ENCODE measurements around the gene JMJD6. TPM values are rescaled to one million over a fixed set of nuclear protein-coding genes. Genes with fewer than 3 reads are reported as not detected.
"Not testable (repeated sequence)": the region's sequence is repeated elsewhere in the genome, so short reads cannot be mapped to it uniquely, and the experiment has no call there.

Gene JMJD6
- total RNA-seq, 1 experiment from 2014 or later: 47.6 TPM

GRCh38 chr17:76725580-76726230 lies 701 bp downstream of the JMJD6 start:
- ChIA-PET POLR2A (interaction anchor here (1.5 to 2.9 kb wide), 2 partner anchors 8 to 11 kb away, joined by 8 to 27 read pairs; partner anchors contain the start of genes MFSD11 and SRSF2), CTCF (interaction anchor here (0.9 kb wide), 1 partner anchor 202 kb away, joined by 3 read pairs; no protein-coding TSS in a partner anchor), RAD21 (ENCODE audit: low non-redundant PET in 1 of 2, low total read pairs in 2 of 2, uncharacterized antibody in 2 of 2, unreplicated experiment in 2 of 2) (no interaction called here)
- TF ChIP-seq FOSL1 (IDR thresholded peaks at IDR 0.05; ENCODE audit: low read depth) (no peak), SRF (IDR thresholded peaks at IDR 0.05; ENCODE audit: low read depth) (0 out of 2 replicates have a peak, but pooled peaks have one; percentile 26), JUND (IDR thresholded peaks at IDR 0.05) (peak; percentile 18; the same call in 1 of the 2 replicates), MAX (IDR thresholded peaks at IDR 0.05) (peak; percentile 67)
- intact Hi-C loops (cut with micrococcal nuclease): loop anchor here (2.0 kb wide), 2 partner anchors 331 to 341 kb away; no protein-coding TSS in a partner anchor
- peak overlapping the region; percentile 99 for H3K9ac ChIP-seq (ENCODE audit: low read length)
- H3K9me3 ChIP-seq (ENCODE audit: control insufficient read depth in 1 of 2, insufficient read depth in 1 of 2, low read depth in 1 of 2, low read length in 2 of 2): no peaks in the 10 kb centered on the region
- H3K27ac ChIP-seq (ENCODE audit: low read depth, low read length): peak overlapping the region; percentile 99
- no TSS peak for BruUV-seq (replicated peaks)
- no peaks in the 10 kb centered on the region for H3K9me2 ChIP-seq (ENCODE audit: insufficient read depth)
- ATAC-seq (peak; percentile 52), DNase-seq (ENCODE audit: low read depth, low spot score) (no peak)
- no peaks in the 10 kb centered on the region for H3K27me3 ChIP-seq (ENCODE audit: insufficient read depth, low read length)
- peaks cover 94% of the 10 kb centered on the region for H3K79me2 ChIP-seq (ENCODE audit: insufficient read depth, low read length)
- H2AFZ ChIP-seq (ENCODE audit: low read depth, low read length, poor library complexity, severe bottlenecking): no peak overlapping the region
- H3K4me2 ChIP-seq (ENCODE audit: low read length): peak overlapping the region; percentile 93
- H3K4me3 ChIP-seq (replicated peaks in 1 of 2; ENCODE audit: low read depth in 1 of 2, low read length in 2 of 2): peak overlapping the region; percentile 97
- peaks cover 39 to 50% of the 10 kb centered on the region in 2 experiments for H3K36me3 ChIP-seq (ENCODE audit: control insufficient read depth in 1 of 2, insufficient read depth in 2 of 2, low read length in 2 of 2)
- H3K4me1 ChIP-seq (ENCODE audit: control insufficient read depth in 1 of 2, insufficient read depth in 2 of 2, low read length in 2 of 2): peaks cover 13 to 21% of the 10 kb centered on the region in 2 experiments
- H4K20me1 ChIP-seq (ENCODE audit: insufficient read depth): peaks cover 7% of the 10 kb centered on the region; the same call in 1 of the 2 replicates

GRCh38 chr17:76723812-76724211 lies 2.6 kb downstream of the JMJD6 start:
- no peak overlapping the region for H3K4me3 ChIP-seq (replicated peaks in 1 of 2; ENCODE audit: low read depth in 1 of 2, low read length in 2 of 2)
- DNase-seq (ENCODE audit: low read depth, low spot score): no peak
- H3K4me2 ChIP-seq (ENCODE audit: low read length): no peak overlapping the region
- no peak overlapping the region for H3K27ac ChIP-seq (ENCODE audit: low read depth, low read length)
- H4K20me1 ChIP-seq (ENCODE audit: insufficient read depth): peaks cover 7% of the 10 kb centered on the region; the same call in 1 of the 2 replicates
- no peaks in the 10 kb centered on the region for H3K9me2 ChIP-seq (ENCODE audit: insufficient read depth)
- no peaks in the 10 kb centered on the region for H3K27me3 ChIP-seq (ENCODE audit: insufficient read depth, low read length)
- RAD21 ChIA-PET (ENCODE audit: low non-redundant PET in 1 of 2, low total read pairs in 2 of 2, uncharacterized antibody in 2 of 2, unreplicated experiment in 2 of 2): no interaction called here
- POLR2A ChIA-PET: no interaction called here
- H3K9ac ChIP-seq (ENCODE audit: low read length): no peak overlapping the region
- H2AFZ ChIP-seq (ENCODE audit: low read depth, low read length, poor library complexity, severe bottlenecking): no peak overlapping the region
- H3K36me3 ChIP-seq (ENCODE audit: control insufficient read depth in 1 of 2, insufficient read depth in 2 of 2, low read length in 2 of 2): peaks cover 48 to 69% of the 10 kb centered on the region in 2 experiments
- BruUV-seq (replicated peaks): no TSS peak
- peaks cover 87% of the 10 kb centered on the region for H3K79me2 ChIP-seq (ENCODE audit: insufficient read depth, low read length)
- CTCF ChIA-PET: no interaction called here
- intact Hi-C loops (cut with micrococcal nuclease): no loop called here
- H3K9me3 ChIP-seq (ENCODE audit: control insufficient read depth in 1 of 2, insufficient read depth in 1 of 2, low read depth in 1 of 2, low read length in 2 of 2): no peaks in the 10 kb centered on the region
- no peak for TF ChIP-seq ATF3 (IDR thresholded peaks at IDR 0.05)
- ATAC-seq: no peak
- peaks cover 13 to 21% of the 10 kb centered on the region in 2 experiments for H3K4me1 ChIP-seq (ENCODE audit: control insufficient read depth in 1 of 2, insufficient read depth in 2 of 2, low read length in 2 of 2)

GRCh38 chr17:76722977-76723376 lies 3.4 kb downstream of the JMJD6 start:
- RAD21 ChIA-PET (ENCODE audit: low non-redundant PET in 1 of 2, low total read pairs in 2 of 2, uncharacterized antibody in 2 of 2, unreplicated experiment in 2 of 2): interaction anchor here in 1 of 2 experiments (0.7 kb wide), 1 partner anchor 273 kb away, joined by 10 read pairs; no protein-coding TSS in a partner anchor

More at GRCh38 chr17:76722977-76723376, 3.4 kb downstream of the JMJD6 start:
- Histone ChIP-seq H3K36me3 (ENCODE audit: control insufficient read depth in 1 of 2, insufficient read depth in 2 of 2, low read length in 2 of 2) (peaks cover 57 to 72% of the 10 kb centered on the region in 2 experiments), H3K79me2 (ENCODE audit: insufficient read depth, low read length) (peaks cover 82% of the 10 kb centered on the region), H3K4me1 (ENCODE audit: control insufficient read depth in 1 of 2, insufficient read depth in 2 of 2, low read length in 2 of 2) (peaks cover 11 to 18% of the 10 kb centered on the region in 2 experiments)
- H4K20me1 ChIP-seq (ENCODE audit: insufficient read depth); H2AFZ ChIP-seq (ENCODE audit: low read depth, low read length, poor library complexity, severe bottlenecking); ATAC-seq; DNase-seq (ENCODE audit: low read depth, low spot score); BruUV-seq (replicated peaks); H3K9me3 ChIP-seq (ENCODE audit: control insufficient read depth in 1 of 2, insufficient read depth in 1 of 2, low read depth in 1 of 2, low read length in 2 of 2); H3K27ac ChIP-seq (ENCODE audit: low read depth, low read length); H3K4me2 ChIP-seq (ENCODE audit: low read length); CTCF ChIA-PET; H3K9ac ChIP-seq (ENCODE audit: low read length); H3K27me3 ChIP-seq (ENCODE audit: insufficient read depth, low read length); H3K9me2 ChIP-seq (ENCODE audit: insufficient read depth); intact Hi-C loops (cut with micrococcal nuclease); H3K4me3 ChIP-seq (replicated peaks in 1 of 2; ENCODE audit: low read depth in 1 of 2, low read length in 2 of 2): not testable (repeated sequence)
- POLR2A ChIA-PET: interaction anchor here (0.9 to 1.5 kb wide), 2 partner anchors 11 to 49 kb away, joined by 3 to 4 read pairs; no protein-coding TSS in a partner anchor
